ENCODE results near the gene FBXL17.

DNA sequence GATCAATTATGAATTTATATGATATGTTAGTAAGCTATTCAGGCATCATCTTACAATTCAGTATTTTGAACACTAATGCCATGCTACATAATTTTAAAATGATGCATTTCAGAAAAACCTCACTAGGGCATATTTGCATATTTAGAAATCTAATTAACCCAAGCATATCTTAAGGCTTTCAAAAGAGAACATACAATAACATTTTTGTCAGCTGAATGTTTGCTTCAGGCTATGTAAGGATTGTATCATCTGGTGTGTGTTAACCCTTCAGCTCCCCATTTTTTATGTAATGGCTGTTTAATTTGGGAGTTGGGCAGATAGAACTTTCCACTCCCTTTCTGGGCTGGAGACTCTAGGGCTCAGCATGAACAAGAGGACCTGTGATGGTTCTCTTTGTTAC lies 412.1 kb downstream of the FBXL17 start:
- TF ChIP-seq, protein P1, sequence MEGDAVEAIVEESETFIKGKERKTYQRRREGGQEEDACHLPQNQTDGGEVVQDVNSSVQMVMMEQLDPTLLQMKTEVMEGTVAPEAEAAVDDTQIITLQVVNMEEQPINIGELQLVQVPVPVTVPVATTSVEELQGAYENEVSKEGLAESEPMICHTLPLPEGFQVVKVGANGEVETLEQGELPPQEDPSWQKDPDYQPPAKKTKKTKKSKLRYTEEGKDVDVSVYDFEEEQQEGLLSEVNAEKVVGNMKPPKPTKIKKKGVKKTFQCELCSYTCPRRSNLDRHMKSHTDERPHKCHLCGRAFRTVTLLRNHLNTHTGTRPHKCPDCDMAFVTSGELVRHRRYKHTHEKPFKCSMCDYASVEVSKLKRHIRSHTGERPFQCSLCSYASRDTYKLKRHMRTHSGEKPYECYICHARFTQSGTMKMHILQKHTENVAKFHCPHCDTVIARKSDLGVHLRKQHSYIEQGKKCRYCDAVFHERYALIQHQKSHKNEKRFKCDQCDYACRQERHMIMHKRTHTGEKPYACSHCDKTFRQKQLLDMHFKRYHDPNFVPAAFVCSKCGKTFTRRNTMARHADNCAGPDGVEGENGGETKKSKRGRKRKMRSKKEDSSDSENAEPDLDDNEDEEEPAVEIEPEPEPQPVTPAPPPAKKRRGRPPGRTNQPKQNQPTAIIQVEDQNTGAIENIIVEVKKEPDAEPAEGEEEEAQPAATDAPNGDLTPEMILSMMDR (IDR thresholded peaks at IDR 0.05) = no peak
- TF ChIP-seq POLR2A (IDR thresholded peaks at IDR 0.05) = no peak

Data from Peyer's patch (tissue), 4 donors.